ENCODE results near the gene MRGPRE.

Gene MRGPRE

DNA sequence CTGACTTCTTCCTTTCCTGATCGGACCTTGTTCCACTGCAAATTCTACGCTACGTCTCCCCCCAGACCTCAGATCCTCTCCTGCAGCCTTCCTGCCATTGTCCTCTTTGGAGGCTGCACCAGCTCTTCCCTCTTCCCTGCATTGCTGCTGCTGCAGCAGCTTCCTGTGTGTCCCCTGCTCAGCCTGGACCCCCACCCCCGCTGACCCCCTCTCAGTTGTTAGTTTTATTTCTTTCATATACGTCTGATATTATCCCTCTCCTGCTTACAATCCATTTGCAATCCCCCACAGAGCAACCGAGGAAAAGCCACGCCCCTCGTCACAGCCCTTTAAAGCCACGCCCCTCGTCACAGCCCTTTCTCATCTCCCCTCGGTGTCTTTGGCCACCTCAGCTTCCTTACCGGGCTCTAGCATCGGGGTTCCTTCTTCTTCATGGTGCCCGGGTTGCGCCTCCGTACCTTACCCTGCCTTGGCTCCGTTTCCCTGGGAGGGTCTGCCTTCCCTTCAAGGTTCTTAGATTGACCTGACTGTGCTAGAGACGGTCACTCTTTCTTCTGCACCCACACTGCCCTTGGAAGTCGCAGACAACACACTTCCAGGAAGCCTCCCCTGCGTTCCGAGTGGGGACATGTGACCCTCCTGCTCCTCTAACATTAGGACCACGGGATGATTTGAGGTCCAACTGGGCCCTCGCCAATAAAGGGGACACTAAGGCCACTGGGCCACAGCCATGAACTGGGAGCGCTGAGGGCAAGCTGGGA is 18.4 kb downstream of the MRGPRE start:
- DNase-seq (ENCODE audit: low read depth), result no peak

DNA sequence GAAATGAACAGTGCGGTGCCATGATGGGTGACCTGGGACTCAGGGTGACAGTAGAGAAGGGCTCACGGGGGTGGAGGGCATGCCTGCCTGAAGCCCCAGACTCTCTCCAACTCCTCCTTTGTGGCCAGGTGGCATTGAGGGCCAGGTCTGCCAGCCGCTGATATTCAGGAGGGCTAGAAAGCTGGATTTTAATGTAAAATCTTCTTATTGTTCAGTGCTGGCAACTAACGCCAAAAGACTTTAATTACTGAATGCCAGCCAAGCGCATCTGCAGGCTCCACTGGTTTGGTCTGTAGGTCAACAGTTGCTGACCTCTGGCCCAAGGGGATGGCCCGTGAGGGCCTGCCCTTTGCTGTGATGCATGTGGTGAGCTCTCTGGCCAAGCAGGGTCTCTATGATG is 23.9 kb downstream of the MRGPRE start:
- DNase-seq (ENCODE audit: low read depth), result no peak

DNA sequence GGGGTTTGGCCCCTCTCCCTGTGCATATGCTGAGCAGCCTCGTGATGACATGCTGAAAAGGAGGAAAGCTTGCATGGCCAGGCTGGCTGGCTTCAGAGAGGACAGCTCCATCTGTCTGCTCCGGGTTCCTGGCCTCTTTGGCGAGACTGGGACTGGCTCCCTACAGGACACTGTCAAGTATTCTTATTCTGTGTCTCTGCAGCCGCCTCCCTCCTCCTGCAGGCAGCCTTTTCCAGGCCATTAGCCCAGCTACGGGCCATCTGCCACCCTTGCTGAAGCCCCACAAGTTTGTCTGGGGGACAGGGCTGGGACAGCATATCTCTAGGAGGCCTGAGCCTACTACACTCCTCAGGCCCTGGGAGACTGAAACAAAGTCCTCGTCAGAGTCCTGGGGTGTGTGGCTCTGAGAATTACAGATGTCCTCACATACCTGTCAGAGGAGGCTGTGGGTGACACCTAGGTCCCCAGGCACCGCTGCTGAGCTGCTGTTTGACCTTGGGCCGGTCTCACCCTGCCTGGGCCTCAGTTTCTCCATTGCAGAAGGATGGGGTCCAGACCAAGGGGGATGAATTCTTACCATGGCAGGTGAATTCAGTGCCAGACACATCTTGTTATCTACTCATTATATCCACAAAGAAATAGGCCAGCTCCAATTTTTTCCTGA is 24.6 kb downstream of the MRGPRE start:
- no peak for DNase-seq (ENCODE audit: low read depth)

DNA sequence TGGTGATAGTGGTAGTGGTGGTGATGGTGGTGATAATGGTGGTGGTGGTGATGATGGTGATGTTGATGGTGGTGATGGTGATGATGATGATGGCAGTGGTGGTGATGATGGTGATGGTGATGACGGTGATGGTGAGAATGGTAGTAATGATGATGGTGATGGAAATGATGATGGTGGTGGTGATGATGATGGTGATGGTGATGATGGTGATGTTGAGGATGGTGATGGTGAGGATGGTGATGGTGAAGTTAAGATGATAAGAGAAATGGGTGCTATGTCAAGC is 25.4 kb downstream of the MRGPRE start:
- DNase-seq (ENCODE audit: low read depth), result no peak

DNA sequence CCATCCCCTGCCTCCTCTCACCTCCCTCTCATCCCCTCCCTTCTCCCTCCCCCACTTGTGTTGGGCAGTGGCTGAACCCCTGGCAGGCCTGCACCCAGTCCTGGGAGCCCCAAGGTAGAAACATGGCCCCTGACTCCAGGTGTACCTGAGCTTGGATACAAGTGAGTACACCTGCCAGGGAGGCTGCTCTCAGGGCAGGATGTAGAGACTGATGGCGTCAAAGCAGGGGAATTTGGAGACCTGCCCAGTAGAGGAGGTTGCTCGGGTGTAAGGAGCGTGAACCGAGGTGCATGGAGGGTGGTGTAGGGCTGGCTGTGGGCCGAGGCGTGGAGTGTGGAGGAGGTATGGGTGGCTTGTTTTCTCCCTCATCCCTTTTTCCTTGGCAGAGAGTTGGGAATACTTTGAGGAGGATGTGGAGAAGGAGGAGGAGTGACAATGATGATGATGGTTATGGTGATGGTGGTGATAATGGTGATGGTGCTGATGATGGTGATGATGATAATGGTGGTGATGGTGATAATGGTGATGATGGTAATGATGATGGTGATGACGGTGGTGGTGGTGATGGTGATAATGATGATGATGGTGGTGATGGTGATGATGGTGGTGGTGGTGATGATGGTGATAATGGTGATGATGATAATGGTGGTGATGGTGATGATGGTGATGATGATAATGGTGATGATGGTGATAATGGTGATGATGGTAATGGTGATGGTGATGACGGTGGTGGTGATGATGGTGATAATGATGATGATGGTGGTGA is 25.9 kb downstream of the MRGPRE start:
- DNase-seq (ENCODE audit: low read depth), result no peak

DNA sequence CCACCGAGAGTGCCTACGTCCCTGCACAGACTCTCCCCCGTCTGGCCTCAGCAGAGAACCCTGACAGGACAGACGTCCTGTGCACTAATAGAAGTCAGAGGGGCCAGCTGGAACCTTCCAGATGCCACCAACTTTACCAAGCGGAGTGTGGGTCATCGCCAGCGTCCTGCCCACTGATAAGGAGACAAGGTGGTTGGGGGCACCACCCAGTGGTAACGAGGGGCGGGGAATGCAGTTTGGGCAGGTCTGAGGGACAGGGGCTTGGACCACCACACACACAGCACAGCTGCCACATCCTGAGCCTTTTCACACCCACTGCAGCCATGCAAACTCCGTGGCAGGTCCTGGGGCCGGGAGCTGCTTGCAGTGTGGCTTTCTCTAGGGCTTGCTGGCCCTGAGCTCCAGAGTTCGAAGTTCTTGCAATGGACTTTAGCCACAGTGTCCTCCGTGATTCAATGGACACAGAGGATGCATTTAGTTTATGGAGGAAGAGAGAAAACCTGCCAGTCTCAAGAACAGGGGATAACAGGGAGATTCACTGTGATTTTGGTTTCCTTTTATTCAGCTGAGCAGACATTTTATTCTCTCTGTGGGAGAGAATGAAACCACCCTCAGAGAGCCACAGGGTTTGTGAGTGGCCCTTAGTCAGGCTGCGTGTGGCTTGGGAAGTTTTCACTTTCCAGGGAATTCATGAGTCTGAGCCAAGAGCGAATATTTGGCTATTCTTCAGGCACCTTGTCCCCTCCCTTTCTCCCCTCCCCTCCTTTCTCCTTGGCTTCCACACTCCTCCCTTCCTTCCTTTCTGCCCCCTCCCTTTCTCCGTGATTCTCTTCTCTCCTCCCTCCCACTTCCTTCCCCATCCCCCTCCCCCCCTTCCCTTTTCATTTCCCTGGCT is 26.7 kb downstream of the MRGPRE start:
- no peak for DNase-seq (ENCODE audit: low read depth)

DNA sequence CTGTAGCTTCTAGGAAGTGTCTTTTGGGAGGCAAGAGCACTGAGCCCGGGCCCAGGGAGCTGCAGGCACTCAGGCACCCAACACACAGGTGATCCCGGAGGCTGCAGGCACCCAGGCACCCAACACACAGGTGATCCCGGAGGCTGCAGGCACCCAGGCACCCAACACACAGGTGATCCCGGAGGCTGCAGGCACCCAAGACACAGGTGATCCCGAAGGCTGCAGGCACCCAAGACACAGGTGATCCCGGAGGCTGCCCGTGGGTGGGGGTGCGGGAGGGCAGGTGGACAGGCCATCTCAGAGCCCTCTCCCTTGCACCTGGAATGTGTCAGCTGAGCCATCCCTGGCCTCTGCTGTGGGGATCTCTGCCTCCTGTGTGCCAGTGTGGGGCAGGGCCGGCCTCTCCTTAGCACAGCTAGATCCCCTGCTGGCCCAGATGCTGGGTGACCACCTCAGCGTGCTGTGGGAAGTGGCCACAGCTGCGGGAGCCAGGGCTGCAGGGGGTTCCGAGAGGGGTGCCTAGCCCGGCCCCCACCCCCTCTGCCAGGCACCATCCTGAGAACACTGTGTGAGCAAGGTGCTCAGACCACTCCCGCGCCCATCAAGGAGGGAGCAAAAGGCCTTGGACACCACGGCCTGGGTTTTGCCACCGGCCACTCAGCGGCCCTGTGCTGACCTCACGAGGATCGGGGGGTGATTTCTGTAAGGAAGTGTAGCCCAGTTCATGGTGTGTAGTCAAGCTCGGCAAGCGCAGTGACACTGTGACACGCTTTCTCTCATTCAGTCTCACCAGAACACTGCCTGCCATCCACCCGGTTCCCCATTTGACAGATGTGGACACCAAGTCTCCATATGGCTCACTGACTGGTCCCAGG is 27.8 kb downstream of the MRGPRE start:
- no peak for DNase-seq (ENCODE audit: low read depth)

DNA sequence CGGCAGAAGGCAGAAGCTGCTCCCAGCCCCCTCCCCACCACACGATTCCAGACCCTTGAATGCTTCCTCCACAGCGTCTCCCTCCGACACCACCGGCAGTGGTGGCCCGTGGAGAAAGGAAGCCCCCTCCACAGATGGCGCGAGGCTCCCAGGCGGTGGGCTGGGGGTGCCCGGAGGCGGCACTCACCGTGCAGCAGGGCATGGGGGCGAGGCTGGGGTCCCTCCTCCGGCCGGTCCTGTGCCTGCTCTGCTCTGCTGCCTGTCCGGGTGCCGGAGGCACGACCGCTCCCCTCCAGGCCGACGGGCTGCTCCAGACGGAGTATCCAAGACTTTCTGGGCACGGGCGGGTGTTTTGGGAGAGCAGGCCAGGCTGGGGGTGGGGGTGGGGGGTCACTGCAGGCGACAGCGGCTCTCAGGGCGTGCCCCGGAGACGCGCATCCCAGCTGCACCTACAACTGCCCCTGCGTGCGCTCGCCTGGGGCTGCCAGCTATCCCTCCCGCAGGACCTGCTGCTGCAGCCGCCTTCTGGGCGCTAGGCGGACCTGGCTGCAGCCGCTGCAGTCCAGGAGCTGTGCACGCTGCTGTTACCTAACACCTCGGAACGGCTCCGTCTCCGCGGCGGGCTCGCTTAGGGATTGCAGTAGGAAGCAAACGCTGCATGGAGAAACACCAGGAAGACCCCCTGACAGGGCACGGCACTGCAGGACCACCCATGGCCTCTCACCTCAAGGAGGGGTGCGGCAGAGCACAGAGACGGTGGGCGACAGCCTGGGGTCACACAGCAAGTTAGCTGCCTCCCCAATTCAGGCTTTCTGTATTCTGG is 28.8 kb downstream of the MRGPRE start:
- DNase-seq (ENCODE audit: low read depth), result no peak

DNA sequence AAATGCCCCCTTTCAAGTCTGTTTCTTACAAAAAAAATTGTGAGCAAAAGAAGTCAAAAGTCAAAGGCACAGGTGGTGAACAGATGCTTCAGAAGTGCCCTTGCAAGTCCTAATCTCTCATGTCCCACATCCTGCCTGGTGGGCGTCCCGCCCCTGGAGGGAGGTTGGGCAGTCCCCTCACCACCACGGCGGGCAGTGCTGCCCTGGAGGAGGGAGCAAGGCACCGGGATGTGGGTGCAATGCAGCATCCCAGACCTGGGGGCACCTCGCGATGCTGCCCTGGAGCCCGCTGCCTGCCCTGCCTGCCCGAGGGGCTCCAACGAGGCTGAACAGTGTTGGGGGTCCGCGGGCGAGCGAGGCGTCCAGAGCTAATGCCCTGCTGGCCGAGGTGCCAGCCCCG is 29.5 kb downstream of the MRGPRE start:
- DNase-seq (ENCODE audit: low read depth), result no peak

DNA sequence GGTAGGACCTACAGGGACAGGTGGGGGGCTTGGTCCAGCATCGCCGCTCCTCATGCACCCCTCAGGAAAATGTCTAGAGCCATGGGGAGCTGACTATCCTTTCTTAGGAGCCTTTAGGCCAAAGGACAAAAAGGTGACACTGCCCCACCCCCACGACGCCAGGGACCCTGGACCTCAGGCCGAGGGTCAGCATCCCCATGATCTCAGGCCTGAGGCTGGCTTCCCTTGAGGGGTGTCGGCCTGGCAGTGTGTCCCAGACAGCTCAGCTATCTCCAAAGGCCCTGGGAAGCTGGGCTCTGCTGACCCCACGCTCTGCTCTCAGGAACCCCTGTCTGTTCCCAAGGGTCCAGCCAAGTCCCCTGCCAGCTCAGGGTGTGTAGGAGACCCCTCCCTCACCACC is 29.9 kb downstream of the MRGPRE start:
- DNase-seq (ENCODE audit: low read depth), result no peak

DNA sequence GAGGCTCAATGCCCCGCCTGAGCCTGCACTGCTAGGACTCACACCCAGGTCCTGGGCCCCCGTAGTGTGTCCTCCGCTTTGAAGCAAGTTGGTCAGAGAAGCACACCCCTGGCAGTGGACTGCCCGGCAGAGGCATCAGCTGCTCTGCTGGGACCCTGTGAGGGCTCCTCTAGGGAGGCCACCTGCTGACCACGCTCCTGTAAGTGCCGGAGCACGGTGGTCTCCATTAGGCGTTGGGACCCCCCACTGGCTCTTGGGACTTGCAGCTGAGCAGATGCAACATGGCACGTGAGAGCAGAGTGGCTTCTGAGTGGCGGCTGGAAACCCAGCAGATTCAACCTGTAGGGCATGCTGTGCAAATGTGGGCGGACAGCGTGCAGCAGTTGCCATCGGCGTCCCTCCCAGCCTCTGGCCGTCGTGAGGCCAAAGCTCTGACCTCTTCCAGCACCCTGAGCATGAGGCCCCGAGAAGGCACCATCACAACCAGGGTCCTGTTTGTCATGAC is 30.5 kb downstream of the MRGPRE start:
- DNase-seq (ENCODE audit: low read depth), result no peak

DNA sequence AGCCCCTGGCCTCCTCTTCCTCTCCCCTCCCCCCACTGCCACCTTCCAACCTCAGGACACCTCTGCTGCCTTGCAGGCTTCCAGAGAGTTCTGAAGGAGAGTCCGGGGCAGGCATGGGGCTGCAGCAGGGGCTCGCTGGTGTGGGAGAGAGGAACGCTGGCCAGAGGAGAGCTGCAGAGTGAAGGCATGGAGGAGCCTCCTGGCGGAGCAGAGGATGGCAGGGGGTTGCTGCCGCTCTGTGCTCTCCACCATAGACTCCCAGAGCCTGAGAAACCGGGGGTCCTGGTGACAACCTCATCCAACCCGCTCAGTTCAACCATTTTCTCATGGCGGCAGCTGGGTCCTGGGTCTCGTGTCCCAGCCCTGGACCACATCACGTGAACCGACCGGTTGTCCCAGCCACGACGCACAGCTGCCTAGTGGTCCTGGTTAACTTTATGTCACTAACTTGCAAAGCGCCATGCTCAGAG is 31.1 kb downstream of the MRGPRE start:
- DNase-seq (ENCODE audit: low read depth), result no peak

DNA sequence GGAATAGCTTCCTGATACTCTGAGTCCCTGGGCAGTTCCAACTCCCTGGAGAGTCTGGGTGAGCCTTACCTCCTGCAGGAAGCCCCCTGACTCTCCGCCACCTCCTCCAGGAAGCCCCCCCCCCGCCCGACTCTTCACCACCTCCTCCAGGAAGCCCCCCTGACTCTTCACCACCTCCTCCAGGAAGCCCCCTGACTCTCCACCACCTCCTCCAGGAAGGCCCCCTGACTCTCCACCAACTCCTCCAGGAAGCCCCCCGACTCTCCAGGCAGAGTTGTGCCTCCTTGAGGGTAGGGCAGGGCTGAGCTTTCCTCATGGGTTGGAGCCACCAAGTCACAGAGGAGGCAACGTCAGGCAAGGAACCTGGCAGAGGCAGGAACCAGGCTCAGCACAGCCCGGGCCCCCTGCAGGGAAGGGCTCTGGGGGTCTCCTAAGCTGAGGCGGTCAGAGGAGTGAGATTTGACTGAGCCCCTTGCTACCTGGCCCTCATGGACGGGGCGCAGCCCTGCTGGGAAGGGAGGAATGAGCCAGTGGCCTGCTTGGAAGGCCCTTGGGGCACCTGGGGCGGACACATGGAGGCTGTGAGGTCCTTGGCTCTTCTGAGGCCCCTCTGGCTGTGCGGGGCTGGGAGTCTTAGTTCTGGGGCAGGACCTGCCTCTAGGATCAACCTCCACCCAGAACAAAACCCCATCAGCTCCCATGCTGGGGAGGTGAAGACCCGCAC is 31.7 kb downstream of the MRGPRE start:
- no peak for DNase-seq (ENCODE audit: low read depth)

DNA sequence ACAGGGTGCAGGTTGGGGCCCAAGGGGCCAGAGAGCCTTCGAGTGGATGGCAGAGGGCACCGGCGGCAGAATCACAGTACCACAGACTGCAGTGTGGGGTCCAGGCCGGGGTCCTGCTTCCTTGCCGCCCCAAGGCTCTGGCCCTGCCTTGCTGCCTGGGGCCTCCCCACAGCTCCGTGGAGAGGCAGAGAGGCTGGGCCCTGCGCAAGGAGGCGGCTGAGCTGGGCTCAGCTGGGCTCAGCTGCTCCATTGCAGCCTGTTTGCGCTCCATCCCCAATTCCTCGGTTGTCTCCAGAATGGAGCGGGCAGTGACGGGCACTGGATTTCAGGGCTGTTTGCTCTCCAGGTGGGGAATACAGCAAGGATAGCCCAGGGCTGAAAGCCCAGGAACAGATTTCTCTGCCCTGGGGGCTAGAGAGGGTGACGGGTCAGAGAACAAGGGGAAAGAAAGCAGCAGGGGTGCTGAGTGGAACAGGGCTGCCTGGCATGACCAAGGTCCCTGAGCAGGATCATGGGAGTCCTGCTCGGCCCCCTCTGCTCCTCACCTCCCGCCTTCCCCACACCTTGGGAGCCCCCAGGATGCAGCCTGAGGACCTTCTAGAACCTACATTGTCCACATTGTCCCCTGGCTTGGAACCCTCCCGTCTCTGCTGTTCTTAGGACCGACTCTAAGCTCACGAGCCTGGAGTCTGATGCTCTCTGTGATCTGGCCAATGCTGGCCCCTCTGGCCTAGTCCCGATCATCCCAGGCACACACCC is 32.5 kb downstream of the MRGPRE start:
- no peak for DNase-seq (ENCODE audit: low read depth)

DNA sequence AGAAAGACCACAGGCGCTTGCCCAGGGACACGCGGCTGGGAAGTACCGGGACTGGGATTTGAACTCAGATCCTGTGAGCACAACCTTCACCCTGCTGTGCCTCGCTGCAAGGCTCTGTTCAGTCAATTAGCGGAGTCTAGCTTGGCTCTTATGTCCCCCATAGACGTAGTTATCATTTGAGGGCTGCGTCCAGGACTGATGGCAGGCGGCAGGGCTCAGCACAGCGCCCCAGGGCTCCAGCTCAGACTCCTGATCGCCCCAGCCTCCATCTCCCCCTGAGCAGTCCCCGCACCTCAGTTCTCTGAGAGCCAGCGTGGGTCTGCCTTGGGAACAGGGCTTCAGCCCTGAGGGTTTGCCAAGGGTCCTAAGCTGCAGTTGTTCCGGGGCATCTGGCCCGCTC is 33.4 kb downstream of the MRGPRE start:
- DNase-seq (ENCODE audit: low read depth), result no peak

DNA sequence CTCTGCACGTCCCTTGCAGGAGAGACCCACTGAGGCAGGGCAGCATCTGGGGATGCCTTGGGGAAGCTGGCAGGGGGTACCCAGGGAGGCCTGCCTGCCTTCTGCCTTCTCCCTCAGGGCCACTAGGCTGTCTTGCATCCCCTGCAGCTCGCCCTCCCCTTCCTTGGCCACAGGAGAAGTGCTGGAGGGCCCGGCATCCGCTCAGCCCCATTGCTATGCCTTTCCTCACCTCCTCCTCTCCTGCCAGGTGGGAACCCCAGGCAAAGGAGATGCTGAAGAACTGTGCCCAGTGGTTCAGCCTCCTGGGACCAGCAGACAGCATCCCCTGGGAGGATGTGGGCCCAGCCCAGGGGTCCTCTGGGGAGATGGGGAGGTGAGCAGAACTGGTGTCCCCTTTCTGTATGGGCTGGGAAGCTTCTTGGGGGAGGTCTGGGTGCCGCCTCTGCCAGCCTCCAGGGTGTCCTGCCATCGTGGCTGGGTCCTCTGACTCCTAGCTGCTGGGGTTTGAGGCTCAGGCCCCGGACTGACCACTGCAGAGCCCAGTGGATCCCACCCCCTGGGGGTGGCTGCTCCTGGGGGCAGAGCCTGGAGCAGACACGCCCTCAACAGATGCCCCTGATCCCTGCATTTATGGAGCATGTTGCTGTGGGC is 34.2 kb downstream of the MRGPRE start:
- no peak for DNase-seq (ENCODE audit: low read depth)

DNA sequence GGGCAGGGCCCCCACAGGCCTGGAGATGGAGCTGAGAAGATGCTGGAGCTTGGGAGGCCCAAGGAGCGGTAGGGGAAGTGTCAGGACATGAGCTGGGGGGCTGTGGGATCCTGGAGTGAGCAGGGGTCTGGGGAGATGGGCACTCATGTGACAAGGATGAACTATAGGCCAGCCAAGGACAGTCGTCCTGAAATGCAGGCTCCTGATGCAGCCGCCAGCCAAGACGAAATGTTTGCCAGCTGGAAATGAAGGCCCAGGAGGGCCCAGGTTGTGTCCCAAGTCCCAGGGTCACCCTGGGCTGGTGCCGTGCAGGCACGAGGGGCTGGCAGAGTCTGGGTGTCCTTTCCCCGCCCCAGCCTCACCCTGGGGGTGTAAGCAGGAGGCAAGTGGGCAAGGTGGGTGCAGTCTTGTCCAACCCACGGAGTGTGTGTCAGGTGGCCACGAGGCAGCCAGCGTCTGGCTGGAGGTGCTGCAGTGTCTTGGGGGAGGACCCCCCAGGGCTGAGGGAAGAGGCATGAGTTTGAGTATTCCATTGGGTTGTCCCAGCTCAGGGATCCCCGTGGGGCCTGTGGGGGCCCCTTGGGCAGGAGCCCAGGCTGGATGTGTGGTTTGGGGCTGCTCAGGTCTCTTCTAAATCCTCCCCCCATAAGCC is 35.0 kb downstream of the MRGPRE start:
- DNase-seq (ENCODE audit: low read depth), result no peak

Data from stimulated activated CD8-positive, alpha-beta memory T cell treated with anti-CD3 and anti-CD28 coated beads, Interleukin-15, amount 100 ng/mL, for 24 hours (primary cell).